ENCODE data around the gene EYS.

The EYS gene

GRCh38 chr6:64122712-64123375 is 1584.2 kb downstream of the EYS start:
- TF ChIP-seq TAF1 (IDR thresholded peaks at IDR 0.05; ENCODE audit: borderline replicate concordance, insufficient read depth, low read length) (no peak), SIN3A (IDR thresholded peaks at IDR 0.05; ENCODE audit: borderline replicate concordance, insufficient read depth, low read length) (no peak), POLR2AphosphoS5 (IDR thresholded peaks at IDR 0.05; ENCODE audit: low read depth, low read length) (no peak), FOXP2 (optimal IDR thresholded peaks at IDR 0.05; ENCODE audit: borderline replicate concordance, extremely low read depth, extremely low read length, insufficient read depth) (no peak), REST (IDR thresholded peaks at IDR 0.05; ENCODE audit: insufficient read depth in 1 of 2, low read depth in 2 of 2, low read length in 2 of 2) (no peak)

GRCh38 chr6:64121011-64121565 is 1585.9 kb downstream of the EYS start:
- TF ChIP-seq FOXP2 (optimal IDR thresholded peaks at IDR 0.05; ENCODE audit: borderline replicate concordance, extremely low read depth, extremely low read length, insufficient read depth) = no peak

GRCh38 chr6:64113704-64114103 is 1593.3 kb downstream of the EYS start:
- no peak for TF ChIP-seq POLR2AphosphoS5 (IDR thresholded peaks at IDR 0.05; ENCODE audit: low read depth, low read length)
- no peak for TF ChIP-seq REST (IDR thresholded peaks at IDR 0.05; ENCODE audit: insufficient read depth in 1 of 2, low read depth in 2 of 2, low read length in 2 of 2)
- no peak for TF ChIP-seq TAF1 (IDR thresholded peaks at IDR 0.05; ENCODE audit: borderline replicate concordance, insufficient read depth, low read length)
- TF ChIP-seq FOXP2 (optimal IDR thresholded peaks at IDR 0.05; ENCODE audit: borderline replicate concordance, extremely low read depth, extremely low read length, insufficient read depth) = no peak
- no peak for TF ChIP-seq SIN3A (IDR thresholded peaks at IDR 0.05; ENCODE audit: borderline replicate concordance, insufficient read depth, low read length)

- TF ChIP-seq REST (IDR thresholded peaks at IDR 0.05; ENCODE audit: insufficient read depth in 1 of 2, low read depth in 2 of 2, low read length in 2 of 2) = no peak
- no peak for TF ChIP-seq TAF1 (IDR thresholded peaks at IDR 0.05; ENCODE audit: borderline replicate concordance, insufficient read depth, low read length)
- TF ChIP-seq POLR2AphosphoS5 (IDR thresholded peaks at IDR 0.05; ENCODE audit: low read depth, low read length) = no peak
- no peak for TF ChIP-seq SIN3A (IDR thresholded peaks at IDR 0.05; ENCODE audit: borderline replicate concordance, insufficient read depth, low read length)
- TF ChIP-seq FOXP2 (optimal IDR thresholded peaks at IDR 0.05; ENCODE audit: borderline replicate concordance, extremely low read depth, extremely low read length, insufficient read depth) = no peak
These were observed 1603.0 kb downstream of the EYS start for GRCh38 chr6:64104051-64104450.

- TF ChIP-seq TAF1 (IDR thresholded peaks at IDR 0.05; ENCODE audit: borderline replicate concordance, insufficient read depth, low read length) = no peak
- TF ChIP-seq FOXP2 (optimal IDR thresholded peaks at IDR 0.05; ENCODE audit: borderline replicate concordance, extremely low read depth, extremely low read length, insufficient read depth) = no peak
- TF ChIP-seq POLR2AphosphoS5 (IDR thresholded peaks at IDR 0.05; ENCODE audit: low read depth, low read length) = no peak
- TF ChIP-seq REST (IDR thresholded peaks at IDR 0.05; ENCODE audit: insufficient read depth in 1 of 2, low read depth in 2 of 2, low read length in 2 of 2) = no peak
- TF ChIP-seq SIN3A (IDR thresholded peaks at IDR 0.05; ENCODE audit: borderline replicate concordance, insufficient read depth, low read length) = no peak
These were observed 1603.5 kb downstream of the EYS start for GRCh38 chr6:64103480-64103879.
